GM18505 (cell line): ENCODE results near the gene CCDC172.

Experiments
- ATAC-seq: cut with Tn5 transposase; IDR thresholded peaks from one replicate; pipeline ENCODE4 v1.9.1; 2021; ENCODE audit not compliant: unreplicated experiment
- POLR2A ChIP-seq: IDR thresholded peaks from 4 replicates; pipeline ENCODE4 v1.6.1; 2011; ENCODE audit warnings: borderline replicate concordance; ENCODE audit not compliant: insufficient read depth, insufficient read length; ENCODE audit errors: extremely low read depth

Gene CCDC172

GRCh38 chr10:116311016-116311415 is 13.2 kb upstream of the CCDC172 start:
- no peak for ATAC-seq
- no peak for TF ChIP-seq POLR2A

GRCh38 chr10:116311706-116312490 is 12.3 kb upstream of the CCDC172 start:
- TF ChIP-seq POLR2A = no peak
- ATAC-seq = no peak

- no peak for ATAC-seq
Observed at GRCh38 chr10:116312548-116312947, 11.7 kb upstream of the CCDC172 start.

DNA sequence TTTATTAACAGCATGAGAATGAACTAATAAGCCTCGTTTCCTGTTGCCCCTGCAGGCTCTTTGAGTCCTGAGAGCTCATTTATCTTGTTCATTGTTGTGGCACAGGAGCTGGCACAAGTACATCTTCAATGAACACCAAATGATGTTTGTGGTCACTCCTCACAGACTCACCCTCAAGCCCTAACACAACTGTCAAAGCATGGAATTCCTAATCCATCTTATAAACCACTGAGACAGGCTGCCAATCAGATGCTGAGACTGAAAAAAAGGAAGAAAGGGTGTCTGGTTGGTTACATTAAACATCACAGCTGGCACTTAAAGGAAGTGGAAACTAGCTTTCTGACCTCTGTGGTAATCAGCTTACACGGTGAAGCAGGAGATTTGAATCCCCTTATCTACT is 7.7 kb upstream of the CCDC172 start:
- peak; percentile 57 for ATAC-seq
- no peak for TF ChIP-seq POLR2A

More at GRCh38 chr10:116312548-116312947, 11.7 kb upstream of the CCDC172 start:
- TF ChIP-seq POLR2A = no peak

DNA sequence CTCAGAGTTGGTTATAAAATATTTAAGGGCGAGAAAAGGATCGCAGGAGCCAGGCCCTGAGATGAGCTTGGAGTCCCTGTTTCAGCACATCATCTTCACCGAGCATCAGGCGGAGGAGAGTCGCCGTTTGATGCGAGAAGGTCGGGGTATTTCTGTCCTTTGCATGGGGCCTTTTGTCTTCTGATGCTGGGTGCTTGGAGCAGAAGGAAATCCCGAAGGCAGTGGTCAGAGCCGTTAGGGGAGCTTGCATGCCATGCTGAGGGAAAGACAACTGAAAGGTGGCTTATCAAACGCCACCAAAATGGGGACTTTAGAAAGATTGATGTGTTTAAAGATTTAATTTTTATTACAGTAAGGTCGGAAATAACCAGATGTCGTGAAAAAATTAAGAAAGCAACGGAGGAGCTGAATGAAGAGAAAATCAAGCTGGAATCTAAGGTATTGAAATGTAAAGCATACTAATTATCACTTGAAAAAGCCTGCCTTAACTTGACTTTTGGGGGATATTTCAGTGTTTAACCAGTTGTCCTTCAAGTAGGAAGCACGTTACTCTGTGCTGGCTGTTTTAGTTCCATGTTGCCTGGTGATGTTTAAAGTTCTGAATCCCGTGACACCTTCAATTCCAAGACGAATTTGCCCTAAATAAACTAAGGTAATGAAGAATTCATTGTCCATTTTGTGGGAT is 845 bp downstream of the CCDC172 start:
- TF ChIP-seq POLR2A = no peak
- no peak for ATAC-seq

- no peak for TF ChIP-seq POLR2A
- ATAC-seq = no peak
Observed at GRCh38 chr10:116325987-116326386, 1.7 kb downstream of the CCDC172 start.

- no peak for ATAC-seq
Observed at GRCh38 chr10:116329153-116329552, 4.9 kb downstream of the CCDC172 start.

DNA sequence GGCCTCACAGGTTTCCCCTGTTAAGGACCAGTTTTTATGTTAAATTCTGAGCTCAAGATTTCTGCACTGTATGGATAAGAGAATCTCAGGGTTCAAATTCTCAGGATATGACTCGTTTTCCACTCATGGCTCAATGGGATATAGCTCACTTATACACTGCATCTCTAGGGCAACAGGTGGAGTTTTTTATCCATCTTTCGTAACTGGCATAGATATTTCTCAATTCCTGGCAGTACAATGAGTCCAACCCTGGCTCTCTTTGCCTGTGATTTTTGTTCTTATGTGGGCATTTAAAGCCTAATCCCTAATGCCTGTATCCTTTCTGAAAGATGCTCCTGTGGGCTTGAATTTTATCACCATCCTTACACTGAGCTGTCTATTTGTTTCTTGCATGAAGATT is 7.6 kb downstream of the CCDC172 start:
- ATAC-seq = no peak
- TF ChIP-seq POLR2A = no peak

More at GRCh38 chr10:116329153-116329552, 4.9 kb downstream of the CCDC172 start:
- no peak for TF ChIP-seq POLR2A

- no peak for TF ChIP-seq POLR2A
- no peak for ATAC-seq
Observed at GRCh38 chr10:116336866-116337265, 12.6 kb downstream of the CCDC172 start.

DNA sequence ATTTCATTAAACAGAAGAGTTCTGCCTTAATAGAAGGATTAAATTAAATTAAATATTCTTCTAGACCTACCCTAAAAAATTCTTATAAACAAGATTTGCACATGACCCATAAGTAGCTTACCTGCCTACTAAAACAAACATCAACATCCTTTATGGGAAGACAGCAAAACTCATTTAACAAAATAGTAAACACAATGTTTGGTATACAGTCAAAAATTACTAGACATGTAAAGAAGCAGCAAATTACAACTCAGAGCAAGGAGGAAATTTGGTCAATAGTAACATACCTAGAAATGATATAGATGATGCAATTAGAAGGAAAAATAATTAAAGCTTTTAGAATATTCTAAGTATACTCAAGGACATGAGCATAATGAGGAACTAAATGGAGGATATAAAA is 27.9 kb downstream of the CCDC172 start:
- TF ChIP-seq POLR2A = no peak
- ATAC-seq = no peak

DNA sequence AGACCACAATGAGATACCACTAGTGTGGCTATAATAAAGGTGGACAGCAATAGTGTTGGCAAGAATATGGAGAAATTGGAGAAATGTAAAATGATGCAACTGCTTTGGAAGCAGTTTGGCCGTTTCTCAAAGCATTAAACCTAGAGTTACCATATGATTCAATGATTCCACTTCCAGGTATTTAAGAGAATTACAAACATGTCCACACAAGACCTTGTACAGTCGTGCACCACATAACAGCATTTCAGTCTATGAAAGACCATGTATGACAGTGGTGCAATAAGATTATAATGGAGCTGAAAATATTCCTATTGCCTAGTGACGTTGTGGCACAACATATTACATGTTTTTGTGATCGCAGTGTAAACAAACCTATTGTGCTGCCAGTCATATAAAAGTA is 29.6 kb downstream of the CCDC172 start:
- no peak for TF ChIP-seq POLR2A

GRCh38 chr10:116355341-116355740 is 31.1 kb downstream of the CCDC172 start:
- no peak for ATAC-seq
- no peak for TF ChIP-seq POLR2A

More for the DNA sequence above, 29.6 kb downstream of the CCDC172 start:
- ATAC-seq = no peak

- no peak for ATAC-seq
- no peak for TF ChIP-seq POLR2A
Observed at GRCh38 chr10:116356833-116357232, 32.6 kb downstream of the CCDC172 start.

DNA sequence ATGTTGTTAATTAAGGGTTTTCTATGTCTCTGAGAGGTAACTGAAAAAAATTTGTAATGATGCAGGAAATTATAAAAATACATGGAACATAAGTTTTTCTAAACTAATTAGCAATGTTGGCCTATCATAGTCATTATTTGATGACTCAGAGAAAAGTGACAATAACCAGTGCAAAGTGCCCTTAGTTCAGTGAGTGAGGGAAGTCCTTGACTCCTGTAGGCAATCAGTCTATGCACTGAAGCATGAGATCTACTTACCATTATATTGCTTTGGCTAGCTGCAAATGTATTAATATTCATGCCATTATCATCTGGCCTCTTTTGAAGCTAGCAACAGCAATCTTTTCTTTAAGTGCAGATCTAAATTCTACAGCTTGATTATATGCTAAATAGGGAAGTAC is 40.6 kb downstream of the CCDC172 start:
- ATAC-seq = no peak

More for the DNA sequence above, 40.6 kb downstream of the CCDC172 start:
- no peak for TF ChIP-seq POLR2A
